ENCODE results near the gene C1RL.

The C1RL gene

GRCh38 chr12:7046383-7047105, 62.5 kb downstream of the C1RL start:
- Histone ChIP-seq H3K9me3 (no peaks in the 10 kb centered on the region), H3K4me1 (no peaks in the 10 kb centered on the region), H3K4me3 (ENCODE audit: low read depth, low read length) (no peak overlapping the region), H3K27me3 (peaks cover 8% of the 10 kb centered on the region; the same call in 1 of the 2 replicates), H3K36me3 (no peaks in the 10 kb centered on the region)
- no peak for DNase-seq
- TF ChIP-seq CTCF (IDR thresholded peaks at IDR 0.05; ENCODE audit: low read depth, low read length): peak; percentile 8; the same call in 1 of the 2 replicates

- H3K4me3 ChIP-seq (ENCODE audit: low read depth, low read length): no peak overlapping the region
- H3K4me1 ChIP-seq: no peaks in the 10 kb centered on the region
- H3K9me3 ChIP-seq: no peaks in the 10 kb centered on the region
- no peaks in the 10 kb centered on the region for H3K36me3 ChIP-seq
- peaks cover 8% of the 10 kb centered on the region; the same call in 1 of the 2 replicates for H3K27me3 ChIP-seq
- TF ChIP-seq CTCF (IDR thresholded peaks at IDR 0.05; ENCODE audit: low read depth, low read length): no peak
- DNase-seq: no peak
Observed at GRCh38 chr12:7045913-7046312, 63.1 kb downstream of the C1RL start.
